DMS 273 treated with DMSO at 0.1 percent for 48 hours (cell line): ENCODE data around the gene IL6R.
"Not testable (repeated sequence)": the region's sequence is repeated elsewhere in the genome, so short reads cannot be mapped to it uniquely, and the experiment has no call there.

Experiments used
- DNase-seq: peaks from one replicate; lab custom pipeline; 2025; lab: John Stamatoyannopoulos, UW

Gene IL6R

GRCh38 chr1:154483941-154484803 is 79.0 kb downstream of the IL6R start:
- no peak for DNase-seq

- no peak for DNase-seq
Observed at GRCh38 chr1:154485106-154485505, 80.0 kb downstream of the IL6R start.

GRCh38 chr1:154485910-154486496 is 80.9 kb downstream of the IL6R start:
- no peak for DNase-seq

- DNase-seq: not testable (repeated sequence)
Observed at GRCh38 chr1:154486756-154487155, 81.6 kb downstream of the IL6R start.

- DNase-seq: no peak
Observed at GRCh38 chr1:154488922-154489321, 83.8 kb downstream of the IL6R start.

GRCh38 chr1:154489695-154490274 is 84.6 kb downstream of the IL6R start:
- no peak for DNase-seq

- no peak for DNase-seq
Observed at GRCh38 chr1:154490317-154490716, 85.2 kb downstream of the IL6R start.

- DNase-seq: no peak
Observed at GRCh38 chr1:154492115-154492514, 87.0 kb downstream of the IL6R start.

GRCh38 chr1:154493276-154493675 is 88.1 kb downstream of the IL6R start:
- no peak for DNase-seq

GRCh38 chr1:154495496-154496273 is 90.5 kb downstream of the IL6R start:
- DNase-seq: no peak

- no peak for DNase-seq
Observed at GRCh38 chr1:154496383-154496782, 91.2 kb downstream of the IL6R start.

- DNase-seq: no peak
Observed at GRCh38 chr1:154497026-154497806, 92.1 kb downstream of the IL6R start.

GRCh38 chr1:154499446-154499845 is 94.3 kb downstream of the IL6R start:
- DNase-seq: no peak

- DNase-seq: no peak
Observed at GRCh38 chr1:154500533-154500932, 95.4 kb downstream of the IL6R start.

- DNase-seq: no peak
Observed at GRCh38 chr1:154501423-154502065, 96.4 kb downstream of the IL6R start.

GRCh38 chr1:154502066-154502743 is 97.1 kb downstream of the IL6R start, which contains the start of the genes SHE and TDRD10:
TSS of gene SHE (minus strand) at chr1:154502412. CDS start at chr1:154502026, 386 bp downstream.
TSS of gene TDRD10 (plus strand) at chr1:154502219. CDS start at chr1:154506904, 4,685 bp downstream.
- DNase-seq: no peak

- DNase-seq: no peak
Observed at GRCh38 chr1:154502744-154503115, 97.6 kb downstream of the IL6R start.

- DNase-seq: no peak
Observed at GRCh38 chr1:154503898-154504297, 98.8 kb downstream of the IL6R start.

- no peak for DNase-seq
Observed at GRCh38 chr1:154512760-154513159, 107.6 kb downstream of the IL6R start.

- no peak for DNase-seq
Observed at GRCh38 chr1:154514066-154514553, 109.0 kb downstream of the IL6R start.
